Nucleus accumbens (tissue), 56 donors: ENCODE measurements around the gene LLGL2.
"Not testable (repeated sequence)": the region's sequence is repeated elsewhere in the genome, so short reads cannot be mapped to it uniquely, and the experiment has no call there.

Source experiments
- DNase-seq, 56 donors: peaks; one replicate each; lab custom pipeline; 2025; lab: John Stamatoyannopoulos, UW

Gene LLGL2

DNA sequence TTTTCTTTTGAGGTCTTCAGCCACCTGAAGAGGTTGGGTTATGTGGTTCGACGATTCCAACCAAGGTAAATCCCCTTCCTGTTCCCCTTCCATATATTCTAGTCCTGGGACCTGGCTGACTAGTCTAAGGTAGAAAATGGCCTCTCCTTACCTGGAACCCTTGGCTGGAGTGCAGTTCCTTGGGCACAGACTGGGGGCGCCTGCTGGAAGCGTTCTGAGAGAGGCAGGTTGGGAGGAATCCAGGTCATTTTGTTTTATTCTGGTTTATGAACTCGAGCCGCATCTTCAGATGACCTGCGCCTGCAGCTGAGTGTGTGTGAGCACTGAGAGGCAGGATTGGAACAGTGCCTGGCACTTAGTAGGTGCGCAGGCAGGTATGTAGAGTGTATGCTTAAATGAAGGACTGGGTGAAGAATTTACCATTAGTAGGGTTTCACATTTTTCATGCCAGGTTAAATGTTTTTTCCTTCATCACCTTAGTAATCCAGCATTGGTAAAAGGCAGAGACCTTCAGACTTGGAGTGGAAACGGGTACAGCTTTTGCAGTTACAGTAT lies 6.4 kb upstream of the LLGL2 start:
- DNase-seq = no peak

DNA sequence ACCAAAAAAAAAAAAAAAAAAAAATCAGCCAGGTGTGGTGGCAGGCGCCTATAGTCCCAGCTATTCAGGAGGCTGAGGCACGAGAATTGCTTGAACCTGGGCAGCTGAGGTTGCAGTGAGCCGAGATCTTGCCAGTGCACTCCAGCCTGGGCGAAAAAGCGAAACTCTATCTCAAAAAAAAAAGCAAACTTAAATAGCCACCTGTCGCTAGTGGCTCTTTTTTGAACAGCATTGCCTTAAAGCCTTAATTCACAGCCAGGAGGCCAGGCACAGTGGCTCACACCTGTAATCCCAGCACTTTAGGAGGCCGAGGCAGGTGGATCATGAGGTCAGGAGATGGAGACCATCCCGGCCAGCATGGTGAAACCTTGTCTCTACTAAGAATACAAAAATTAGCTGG lies 5.1 kb upstream of the LLGL2 start:
- not testable (repeated sequence) for DNase-seq

DNA sequence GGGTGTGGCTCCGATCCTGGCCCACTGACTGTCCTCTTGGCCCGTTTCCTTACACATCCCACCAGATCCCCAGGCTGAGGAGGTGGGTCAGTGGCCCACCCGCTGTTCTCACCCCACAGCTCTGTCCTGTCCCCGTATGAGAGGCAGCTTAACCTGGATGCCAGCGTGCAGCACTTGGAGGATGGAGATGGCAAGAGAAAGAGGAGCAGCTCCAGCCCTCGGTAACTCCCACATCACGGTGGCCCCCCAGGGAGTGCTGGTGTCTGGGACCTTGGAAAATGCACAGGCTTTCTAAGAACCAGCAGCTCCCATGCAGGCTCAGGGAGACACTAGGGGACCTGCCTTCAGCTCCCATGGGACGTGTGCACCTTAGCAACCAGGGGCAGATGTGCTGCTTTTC lies 4.2 kb upstream of the LLGL2 start:
- DNase-seq = no peak

DNA sequence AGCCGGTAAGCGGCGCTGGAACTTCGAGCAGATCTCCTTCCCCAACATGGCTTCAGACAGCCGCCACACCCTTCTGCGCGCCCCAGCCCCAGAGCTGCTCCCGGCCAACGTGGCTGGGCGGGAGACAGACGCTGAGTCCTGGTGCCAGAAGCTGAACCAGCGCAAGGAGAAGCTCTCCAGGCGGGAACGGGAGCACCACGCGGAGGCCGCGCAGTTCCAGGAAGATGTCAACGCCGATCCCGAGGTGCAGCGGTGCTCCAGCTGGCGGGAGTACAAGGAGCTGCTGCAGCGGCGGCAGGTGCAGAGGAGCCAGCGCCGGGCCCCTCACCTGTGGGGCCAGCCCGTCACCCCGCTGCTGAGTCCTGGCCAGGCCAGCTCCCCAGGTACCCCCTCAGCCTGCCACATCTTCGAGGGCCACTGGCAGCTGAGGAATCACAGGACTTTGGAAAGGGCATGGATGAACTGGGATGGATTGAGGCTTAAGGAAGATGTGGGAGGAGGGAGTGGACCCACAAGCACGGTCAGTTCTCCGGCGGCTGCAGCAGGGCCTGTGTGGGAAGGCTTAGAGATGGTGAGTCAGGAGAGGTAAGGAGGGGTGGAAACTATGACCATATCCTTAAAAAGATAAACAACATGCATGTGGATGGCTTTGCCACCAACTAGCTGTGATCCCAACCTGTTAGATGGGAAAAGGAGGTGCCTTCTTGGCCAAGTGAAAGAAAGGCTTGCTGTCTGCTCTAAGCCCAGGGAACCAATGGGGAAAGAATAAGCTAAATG lies 3.4 kb upstream of the LLGL2 start:
- DNase-seq = no peak

DNA sequence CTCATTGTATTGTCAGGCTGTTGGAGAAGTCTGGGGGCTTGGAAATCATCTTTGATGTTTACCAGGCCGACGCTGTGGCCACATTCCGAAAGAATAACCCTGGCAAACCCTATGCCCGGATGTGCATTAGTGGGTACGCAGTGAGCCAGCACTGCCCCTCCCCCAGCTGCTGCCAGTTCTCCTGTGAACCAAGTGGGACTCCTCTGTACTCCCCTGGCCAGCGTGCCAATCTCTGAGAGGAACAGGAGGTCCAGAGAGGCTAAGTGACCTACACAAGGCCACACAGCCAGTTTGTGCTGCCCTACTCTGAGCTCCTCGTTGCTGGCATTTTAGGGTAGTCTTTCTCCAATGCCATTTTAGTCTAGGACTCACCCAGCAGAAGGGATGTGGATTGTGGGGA lies 1.9 kb upstream of the LLGL2 start:
- DNase-seq = no peak

DNA sequence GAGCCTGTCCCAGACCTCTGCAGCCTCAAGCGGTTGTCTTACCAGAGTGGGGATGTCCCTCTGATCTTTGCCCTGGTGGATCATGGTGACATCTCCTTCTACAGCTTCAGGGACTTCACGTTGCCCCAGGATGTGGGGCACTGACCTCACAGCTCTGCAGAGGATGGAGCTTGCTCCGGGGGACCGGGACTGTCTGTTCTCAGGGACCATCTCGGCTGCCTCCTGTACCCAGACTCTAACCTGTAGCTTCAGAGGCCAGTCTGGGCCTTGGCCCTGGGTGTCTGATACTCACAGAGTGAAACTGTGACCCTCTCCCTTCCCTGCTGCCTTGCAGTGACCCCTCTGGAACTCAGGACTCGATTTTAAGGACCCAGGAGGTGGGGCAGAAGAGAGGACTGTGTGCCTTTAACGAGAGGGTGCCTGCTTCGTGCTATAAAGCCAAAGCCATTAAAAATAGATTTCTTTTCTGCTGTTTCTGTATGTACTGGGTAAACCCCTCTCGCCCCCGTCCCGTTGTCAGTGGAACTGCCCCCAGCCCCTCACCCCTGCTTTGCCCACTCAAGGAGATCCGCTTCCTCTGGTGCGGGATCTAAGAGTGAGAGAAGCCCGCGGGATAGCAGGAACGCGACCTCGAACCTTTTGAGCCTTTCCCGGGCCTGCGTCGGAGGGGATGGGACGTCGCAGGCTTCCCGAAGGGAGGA lies 1.1 kb upstream of the LLGL2 start:
- no peak for DNase-seq

DNA sequence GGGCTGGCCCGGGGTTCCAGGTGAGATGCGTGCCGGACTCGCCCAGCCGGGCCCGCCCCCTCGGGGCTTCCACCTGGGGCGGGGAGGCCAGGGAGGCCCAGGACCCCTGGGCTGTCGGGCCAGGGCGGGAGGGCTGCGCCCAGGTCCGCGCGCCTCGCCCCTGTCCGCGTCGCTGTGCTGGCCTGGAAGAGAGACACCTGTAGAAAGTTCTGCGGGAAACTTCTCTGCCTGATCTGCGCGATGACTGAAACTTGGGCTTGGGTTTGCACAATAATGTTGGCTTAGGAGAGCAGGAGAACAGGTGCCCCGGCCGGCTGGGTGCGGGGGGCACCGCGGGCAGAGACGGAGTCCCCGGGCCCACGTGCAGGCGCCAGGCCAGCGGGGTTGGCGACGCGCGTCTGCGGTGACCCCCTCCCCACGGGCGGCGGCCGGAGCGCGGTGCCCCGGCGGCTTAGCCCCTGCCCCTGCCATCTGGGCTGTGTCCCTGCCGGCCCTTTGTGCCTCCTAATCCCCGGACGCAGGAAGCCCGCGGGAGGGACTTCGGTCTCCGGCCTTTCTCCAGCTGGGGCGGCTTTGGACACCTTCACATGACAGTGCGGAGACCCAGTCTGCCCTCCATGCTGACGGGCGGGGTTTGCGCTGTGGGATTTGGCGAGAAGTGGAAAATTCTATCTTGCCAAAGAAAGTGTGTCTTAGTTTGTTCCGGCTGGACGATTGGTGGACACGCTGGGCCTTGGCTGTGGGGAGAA lies 483 bp downstream of the LLGL2 start:
- no peak for DNase-seq

DNA sequence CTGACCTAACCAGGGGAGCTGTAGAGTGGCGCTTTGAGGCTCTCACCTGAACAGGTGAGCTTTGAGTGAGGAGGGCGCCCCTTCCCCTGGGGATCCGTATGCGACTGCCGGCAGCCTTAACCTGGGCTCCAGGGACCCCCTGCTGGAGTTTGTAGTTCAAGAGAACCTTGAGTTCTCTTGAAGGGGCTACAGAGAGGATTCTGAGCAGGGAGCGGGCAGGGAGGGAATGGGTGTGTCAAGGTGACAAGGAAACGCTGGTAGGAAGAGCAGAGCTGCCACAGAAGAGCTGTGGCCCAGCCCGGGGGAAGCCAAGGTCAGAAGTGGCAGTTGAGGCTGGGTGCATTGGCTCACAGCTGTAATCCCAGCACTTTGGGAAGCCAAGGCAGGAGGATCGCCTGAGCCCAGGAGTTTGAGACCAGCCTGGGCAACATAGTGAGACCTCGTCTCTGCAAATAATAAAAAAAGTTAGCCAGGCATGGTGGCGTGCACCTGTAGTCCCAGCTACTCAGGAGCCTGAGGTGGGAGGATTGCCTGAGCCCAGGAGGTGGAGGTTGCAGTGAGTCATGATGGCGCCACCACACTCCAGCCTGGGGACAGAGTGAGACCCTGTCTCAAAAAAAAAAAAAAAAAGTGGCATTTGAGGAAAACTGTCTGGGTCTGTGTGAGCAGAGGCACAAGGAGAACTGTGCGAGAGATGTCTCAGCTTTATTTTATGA lies 1.2 kb downstream of the LLGL2 start:
- DNase-seq = no peak

DNA sequence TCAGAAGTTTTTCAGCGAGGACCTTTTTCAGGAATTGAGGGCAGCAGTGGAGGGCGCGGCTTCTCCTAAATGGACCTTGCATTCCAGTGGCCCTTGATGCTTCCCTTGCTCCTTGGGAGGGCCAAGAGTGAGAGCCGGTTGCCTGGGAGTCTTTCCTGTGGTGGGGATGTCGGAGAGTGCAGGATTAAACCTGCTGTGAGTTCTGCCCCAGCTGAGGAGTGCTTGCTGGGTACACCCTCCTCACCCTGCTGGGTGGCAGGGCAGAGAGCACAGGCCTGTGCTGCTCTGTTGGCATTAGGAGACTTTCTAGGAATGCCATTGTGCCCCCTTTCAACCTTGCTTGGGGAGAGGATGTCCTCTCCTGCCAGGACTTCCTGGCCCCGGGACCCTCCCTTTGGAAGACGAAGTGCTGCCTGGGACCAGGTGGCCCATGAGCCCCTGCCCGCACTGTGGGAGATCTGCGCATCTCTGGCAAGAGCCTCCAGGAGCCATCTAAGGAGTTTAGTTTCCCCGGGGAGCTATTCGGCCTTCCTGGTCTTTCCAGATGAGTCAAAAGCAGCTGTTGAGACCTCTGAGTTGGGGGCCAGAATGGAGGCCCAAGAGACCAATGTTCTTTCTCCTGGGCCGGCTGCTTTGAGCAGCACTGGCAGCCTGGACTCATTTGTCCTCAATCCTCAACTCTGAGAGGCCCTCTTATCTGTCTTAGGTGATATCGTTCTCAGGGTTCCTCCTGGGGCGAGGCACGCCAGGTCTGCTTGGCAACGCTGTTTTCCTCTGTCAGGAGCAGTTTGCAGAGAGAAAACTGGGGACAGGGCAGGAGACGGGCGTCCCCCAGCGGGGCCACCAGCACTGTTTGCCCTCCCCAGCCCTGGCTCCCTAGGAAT lies 5.6 kb downstream of the LLGL2 start:
- no peak for DNase-seq

DNA sequence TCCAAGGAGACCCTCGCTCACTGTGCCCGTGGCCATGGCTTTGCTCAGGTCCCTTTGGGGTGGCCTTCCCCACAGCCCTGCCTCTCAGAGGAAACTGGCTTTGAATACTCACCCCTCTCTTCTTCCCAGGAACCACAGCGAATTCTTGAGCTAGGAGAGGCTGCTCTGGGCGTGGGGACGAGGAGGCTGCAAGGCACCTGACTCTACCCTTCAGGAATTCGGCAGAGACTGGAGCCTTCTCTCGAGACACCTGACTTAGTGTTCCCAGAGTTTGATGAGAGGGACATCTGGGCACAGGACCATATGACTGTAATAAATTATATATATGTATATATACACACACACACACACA lies 6.2 kb downstream of the LLGL2 start:
- DNase-seq = no peak

DNA sequence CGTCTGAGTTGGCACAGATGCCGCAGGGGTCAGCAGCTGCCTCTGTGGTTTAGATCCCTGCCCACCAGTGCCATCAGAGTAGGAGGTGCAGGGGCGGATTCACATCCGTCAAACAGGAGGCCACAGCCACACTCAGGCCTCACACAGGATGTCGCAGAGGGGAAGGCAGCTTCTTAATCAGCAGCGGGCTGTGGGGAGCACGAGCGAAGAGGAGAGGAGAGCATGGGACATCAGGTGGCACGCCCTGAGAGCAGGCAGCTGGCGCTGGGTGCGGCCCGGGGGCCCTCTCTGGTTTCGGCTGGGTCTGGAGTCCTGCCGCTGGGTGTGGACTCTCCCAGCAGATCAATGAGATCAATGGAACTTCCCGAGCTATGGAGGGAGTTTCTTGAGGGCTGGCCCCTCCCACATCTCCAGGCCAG lies 9.6 kb downstream of the LLGL2 start:
- no peak for DNase-seq

DNA sequence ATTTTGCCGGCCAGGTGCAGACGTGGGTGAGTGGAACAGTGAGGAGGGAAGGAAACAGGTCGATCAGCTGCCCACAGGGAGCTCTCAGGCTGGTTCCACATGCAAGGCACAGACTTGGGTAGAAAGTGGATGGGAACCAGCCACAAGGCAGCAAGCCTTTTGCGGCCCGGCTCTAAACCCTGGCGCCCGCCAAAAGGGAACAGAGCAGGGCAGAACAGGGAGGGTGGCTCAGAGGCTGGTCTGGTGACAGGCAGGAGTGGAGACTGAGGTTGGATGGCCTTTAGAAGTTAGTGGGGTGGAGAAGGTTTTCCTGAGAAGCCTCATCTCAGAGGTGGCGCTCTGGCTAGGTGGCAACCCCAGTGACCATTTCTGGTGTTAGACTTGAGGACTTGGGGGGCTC lies 10.4 kb downstream of the LLGL2 start:
- DNase-seq = no peak

DNA sequence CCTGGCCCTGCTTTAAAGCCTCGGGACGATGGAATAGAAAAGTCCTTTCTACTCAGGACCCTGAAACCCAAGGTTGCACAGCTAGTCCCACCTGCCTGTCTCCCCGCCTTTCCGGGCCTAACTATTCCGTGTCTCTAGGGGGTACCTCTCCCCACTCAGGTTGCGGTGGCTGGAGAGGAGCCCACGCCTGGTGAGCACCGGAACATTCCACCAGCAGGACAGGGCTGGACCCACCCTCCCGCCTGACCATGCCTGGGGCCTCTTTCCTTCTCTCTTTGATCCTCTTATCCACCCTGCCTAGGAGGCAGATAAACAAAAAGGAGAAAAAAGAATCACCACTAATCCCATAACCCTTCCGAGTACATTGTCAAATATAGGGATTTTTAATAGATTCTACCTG lies 10.9 kb downstream of the LLGL2 start:
- DNase-seq = no peak

DNA sequence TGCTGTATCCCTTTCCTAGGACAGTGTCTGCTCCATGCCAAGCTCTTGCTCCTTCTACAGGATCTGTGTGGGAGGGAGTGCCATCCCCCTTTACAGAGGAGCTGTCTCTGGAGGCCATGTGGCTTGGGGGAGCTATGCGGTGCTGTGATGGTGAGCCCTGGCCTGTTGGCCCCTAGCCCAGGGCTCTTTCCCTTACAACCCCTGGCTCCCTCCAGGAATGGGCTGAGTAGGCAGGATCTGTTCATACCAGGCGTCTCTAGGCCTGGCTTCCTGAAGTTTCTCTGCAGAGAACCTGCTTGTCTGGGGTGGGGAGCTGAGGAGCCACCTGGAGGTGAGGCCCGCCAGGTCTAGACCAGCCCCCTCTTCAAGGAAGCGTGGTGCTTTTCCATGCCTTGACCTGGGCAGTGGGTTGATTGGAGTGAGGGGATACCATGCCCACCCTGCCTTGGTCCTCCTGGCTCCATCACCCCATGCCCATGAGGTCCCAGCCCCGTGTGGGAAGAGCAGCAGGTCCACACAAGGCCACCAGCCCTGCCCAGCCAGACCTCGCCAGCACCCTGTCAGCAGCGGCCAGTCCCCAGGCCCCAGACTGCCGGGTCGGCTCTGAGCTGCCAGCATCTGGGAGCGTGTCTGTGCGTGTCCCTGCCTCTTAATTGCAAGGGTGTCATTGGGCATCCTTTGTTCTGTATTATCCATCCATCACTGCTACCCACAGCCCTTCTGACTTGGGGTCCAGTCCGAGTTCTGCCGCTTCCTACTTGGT lies 14.7 kb downstream of the LLGL2 start:
- no peak for DNase-seq

DNA sequence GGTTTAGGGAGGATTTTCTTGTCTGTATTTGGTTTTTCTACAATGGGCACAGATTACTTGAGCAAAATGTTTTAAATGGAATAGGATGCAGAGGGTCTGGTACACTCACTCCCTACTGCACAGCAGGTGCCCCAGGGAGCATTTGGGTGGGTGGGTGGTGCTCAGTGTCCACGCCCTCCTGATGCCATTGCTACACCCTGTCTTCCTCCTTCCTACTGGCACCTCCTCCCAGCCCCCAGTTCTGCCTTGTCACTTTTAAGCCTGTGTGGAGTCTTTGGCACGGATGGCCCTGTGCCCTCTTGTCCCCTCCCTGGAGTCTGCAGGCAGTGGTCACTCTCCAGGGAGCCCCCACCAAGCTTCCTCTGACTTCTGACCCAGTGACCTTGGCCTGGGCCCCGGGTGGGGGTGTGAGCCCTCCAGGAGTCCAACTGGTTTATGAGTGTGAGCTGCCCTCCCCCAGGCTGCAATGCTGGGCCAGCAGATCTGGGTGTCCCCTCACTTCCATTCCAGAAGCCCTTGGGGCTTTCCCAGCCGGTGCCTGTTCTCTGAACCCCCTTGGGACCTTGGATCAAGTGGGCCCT lies 15.5 kb downstream of the LLGL2 start:
- no peak for DNase-seq

DNA sequence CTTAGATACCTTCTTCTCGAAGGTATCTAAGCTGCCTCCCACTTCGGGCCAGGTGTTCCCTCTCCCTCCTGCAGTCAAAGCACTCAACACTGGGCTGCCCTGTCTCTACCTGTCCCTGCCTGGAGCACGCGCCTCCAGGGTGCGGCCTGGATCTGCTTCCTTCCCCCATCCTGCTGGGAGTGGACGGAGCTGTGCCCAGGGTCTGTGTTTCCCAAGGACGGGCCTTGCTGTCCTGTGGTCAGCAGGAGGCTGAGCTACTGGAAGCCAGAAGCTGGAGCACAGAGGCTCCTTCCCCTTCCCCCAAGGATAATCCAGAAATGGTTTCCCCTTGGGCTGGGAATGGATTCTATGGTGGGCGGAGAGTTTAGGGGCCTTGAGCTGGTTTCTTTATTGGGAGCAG lies 16.7 kb downstream of the LLGL2 start:
- no peak for DNase-seq

DNA sequence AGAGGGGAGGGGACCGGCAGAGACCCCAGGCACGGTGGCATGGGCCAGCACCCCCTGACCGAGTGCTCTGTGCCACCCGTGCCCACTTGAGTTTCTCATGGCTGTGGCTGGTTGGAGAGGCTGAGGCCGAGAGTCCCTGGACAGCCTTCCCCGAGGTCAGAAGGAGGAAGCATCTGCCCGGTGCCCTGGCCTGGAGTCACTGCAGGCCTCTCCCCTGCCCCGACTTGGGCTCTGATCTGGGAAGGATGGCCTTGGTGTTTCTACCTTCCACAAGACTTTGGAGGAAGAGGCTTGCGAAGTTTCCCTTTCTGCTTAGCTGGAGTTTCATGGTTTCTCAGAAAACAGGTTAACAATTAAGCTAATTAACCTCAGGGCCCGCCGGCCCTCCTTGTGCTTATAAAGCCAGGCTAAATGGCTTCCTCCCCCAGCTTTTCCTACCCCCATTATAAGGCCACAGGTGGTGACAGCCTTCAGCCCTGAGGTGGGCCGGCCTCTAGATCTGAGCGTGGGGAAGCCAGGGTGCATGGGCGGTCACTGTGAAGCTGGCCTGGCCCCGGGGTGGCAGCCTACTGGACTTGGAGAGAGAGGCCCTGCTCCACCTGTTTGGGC lies 17.3 kb downstream of the LLGL2 start:
- DNase-seq = no peak

DNA sequence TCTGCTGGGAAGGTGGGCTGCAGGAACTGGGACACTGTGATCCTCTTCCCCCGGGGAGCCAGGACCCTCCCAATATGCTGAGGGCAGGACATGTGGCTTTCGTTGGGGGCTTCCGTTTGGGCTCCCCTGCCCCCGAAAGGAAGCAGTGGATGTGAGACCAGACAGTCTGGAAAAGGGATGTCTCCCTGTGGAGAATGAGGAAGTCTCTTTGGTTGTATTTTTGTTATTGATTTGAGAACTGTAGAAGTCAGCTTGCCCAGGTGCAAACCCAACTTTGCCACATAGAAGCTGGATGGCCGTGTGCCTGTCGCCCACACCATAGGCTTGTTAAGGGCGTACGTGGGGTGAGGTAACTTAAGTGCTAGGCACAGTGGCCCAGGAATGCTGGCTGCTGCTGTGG lies 18.8 kb downstream of the LLGL2 start:
- no peak for DNase-seq
